Mesenchymal stem cell (in vitro differentiated cells and primary cell): ENCODE data around the gene SLC15A1.

Source experiments
- DNase-seq: peaks from one replicate; pipeline ENCODE4 v3.0.0-alpha.2; 2013
- H2AFZ ChIP-seq: one replicate; pipeline ENCODE4 v1.6.1; 2013; ENCODE audit warnings: low read depth, mild to moderate bottlenecking, control low read depth, inconsistent platforms, low read length, moderate library complexity
- H2AK5ac ChIP-seq: 2 replicates; pipeline ENCODE4 v1.6.1; 2013; ENCODE audit warnings: low read length, moderate library complexity, mild to moderate bottlenecking, inconsistent platforms; ENCODE audit not compliant: severe bottlenecking
- H2BK120ac ChIP-seq: one replicate; pipeline ENCODE4 v1.6.1; 2013; ENCODE audit warnings: low read depth, mild to moderate bottlenecking, inconsistent platforms, low read length, moderate library complexity
- H2BK12ac ChIP-seq, 2 experiments: one replicate each; pipeline ENCODE4 v1.6.1; 2013; ENCODE audit warnings: inconsistent platforms in 2 of 2, low read length in 2 of 2, mild to moderate bottlenecking in 2 of 2, moderate library complexity in 2 of 2, control low read depth in 1 of 2
- H2BK15ac ChIP-seq: one replicate; pipeline ENCODE4 v1.6.1; 2013; ENCODE audit warnings: mild to moderate bottlenecking, low read depth, inconsistent platforms; ENCODE audit not compliant: poor library complexity, severe bottlenecking
- H2BK5ac ChIP-seq: 2 replicates; pipeline ENCODE4 v1.6.1; 2013; ENCODE audit warnings: low read depth, mild to moderate bottlenecking, low read length, control low read depth, inconsistent platforms; ENCODE audit not compliant: poor library complexity, severe bottlenecking
- H3K14ac ChIP-seq, 2 experiments: one replicate each; pipeline ENCODE4 v1.6.1; 2013; ENCODE audit warnings: inconsistent platforms in 2 of 2, low read length in 2 of 2, control low read depth in 1 of 2, mild to moderate bottlenecking in 1 of 2, moderate library complexity in 1 of 2
- H3K18ac ChIP-seq, 2 experiments: one replicate each; pipeline ENCODE4 v1.6.1; 2013; ENCODE audit warnings: inconsistent platforms in 2 of 2, low read length in 2 of 2, control low read depth in 1 of 2, low read depth in 1 of 2, mild to moderate bottlenecking in 1 of 2
- H3K23ac ChIP-seq, 2 experiments: one replicate each; pipeline ENCODE4 v1.6.1; 2013; ENCODE audit warnings: inconsistent platforms in 2 of 2, low read length in 2 of 2, mild to moderate bottlenecking in 2 of 2, moderate library complexity in 2 of 2, control low read depth in 1 of 2
- H3K27ac ChIP-seq: 2 replicates; pipeline ENCODE4 v1.5.1; 2013; ENCODE audit warnings: mild to moderate bottlenecking, moderate library complexity, low read length, control low read depth, inconsistent platforms; ENCODE audit not compliant: poor library complexity, severe bottlenecking
- H3K27me3 ChIP-seq, 2 experiments: 2 replicates each; pipeline versions ENCODE4 v1.6.1 to v1.7.0; 2013; ENCODE audit warnings: low read length in 2 of 2, mild to moderate bottlenecking in 2 of 2, moderate library complexity in 2 of 2, control low read depth in 1 of 2, inconsistent platforms in 1 of 2; ENCODE audit not compliant: control insufficient read depth in 1 of 2, insufficient read depth in 1 of 2
- H3K36me3 ChIP-seq, 2 experiments: 2 replicates each; pipeline versions ENCODE4 v1.6.1 to v1.7.0; 2013; ENCODE audit warnings: low read length in 2 of 2, control low read depth in 1 of 2, inconsistent platforms in 1 of 2, low read depth in 1 of 2, mild to moderate bottlenecking in 1 of 2; ENCODE audit not compliant: insufficient read depth in 2 of 2, control insufficient read depth in 1 of 2
- H3K4ac ChIP-seq, 2 experiments: one replicate each; pipeline ENCODE4 v1.6.1; 2013; ENCODE audit warnings: inconsistent platforms in 2 of 2, low read length in 2 of 2, mild to moderate bottlenecking in 2 of 2, moderate library complexity in 2 of 2, control low read depth in 1 of 2, low read depth in 1 of 2
- H3K4me1 ChIP-seq: 2 replicates; pipeline ENCODE4 v1.6.1; 2013; ENCODE audit warnings: low read depth, low read length, control low read depth; ENCODE audit not compliant: control insufficient read depth, insufficient read depth
- H3K4me2 ChIP-seq: 2 replicates; pipeline ENCODE4 v1.6.1; 2013; ENCODE audit warnings: low read length, mild to moderate bottlenecking, inconsistent platforms; ENCODE audit not compliant: poor library complexity, severe bottlenecking
- H3K4me3 ChIP-seq, 2 experiments: 2 replicates each; pipeline versions ENCODE4 v1.5.1 to v1.7.0; 2013; ENCODE audit warnings: low read length in 2 of 2, mild to moderate bottlenecking in 2 of 2, control low read depth in 1 of 2, low read depth in 1 of 2; ENCODE audit not compliant: insufficient read depth in 1 of 2
- H3K79me1 ChIP-seq: replicated peaks from 2 replicates; pipeline ENCODE4 v1.6.1; 2013; ENCODE audit warnings: mild to moderate bottlenecking, control low read depth, low read length, inconsistent platforms; ENCODE audit not compliant: poor library complexity, severe bottlenecking
- H3K9ac ChIP-seq: 2 replicates; pipeline ENCODE4 v1.7.0; 2013; ENCODE audit warnings: mild to moderate bottlenecking, low read length, moderate library complexity
- H3K9me3 ChIP-seq: 2 replicates; pipeline ENCODE4 v1.7.0; 2013; ENCODE audit warnings: mild to moderate bottlenecking, low read length; ENCODE audit not compliant: control insufficient read depth
- H4K8ac ChIP-seq: one replicate; pipeline ENCODE4 v1.6.1; 2013; ENCODE audit warnings: inconsistent platforms, mild to moderate bottlenecking, low read length, moderate library complexity
- H4K91ac ChIP-seq: one replicate; pipeline ENCODE4 v1.6.1; 2013; ENCODE audit warnings: mild to moderate bottlenecking, low read length, inconsistent platforms
- WGBS: methylation state at CpG from one replicate; pipeline ENCODE4 v1.1.7; 2013; ENCODE audit warnings: mixed read lengths; 5-methylcytosine and 5-hydroxymethylcytosine counted together

The SLC15A1 gene

GRCh38 chr13:98653463-98653985 is 98.9 kb downstream of the SLC15A1 start:
- H3K27ac ChIP-seq = no peak overlapping the region
- no peak overlapping the region for H2AK5ac ChIP-seq
- H3K4ac ChIP-seq = no peak overlapping the region
- no peak overlapping the region for H2BK5ac ChIP-seq
- no peak overlapping the region for H3K9ac ChIP-seq
- H3K23ac ChIP-seq = no peak overlapping the region
- no peak overlapping the region for H3K14ac ChIP-seq
- no peak overlapping the region for H2BK15ac ChIP-seq
- no peaks in the 10 kb centered on the region for H3K9me3 ChIP-seq
- H3K36me3 ChIP-seq = no peaks in the 10 kb centered on the region
- H4K8ac ChIP-seq = no peak overlapping the region
- no peaks in the 10 kb centered on the region for H3K79me1 ChIP-seq
- peaks cover 0 to 4% of the 10 kb centered on the region in 2 experiments for H3K27me3 ChIP-seq
- DNase-seq = peak; percentile 77
- no peak overlapping the region for H2BK120ac ChIP-seq
- H3K4me1 ChIP-seq = peaks cover 1% of the 10 kb centered on the region
- no peak overlapping the region for H3K4me3 ChIP-seq
- WGBS = 36% methylated on average over 9 of the region's 9 CpGs
- H2BK12ac ChIP-seq = no peak overlapping the region
- H4K91ac ChIP-seq = no peak overlapping the region
- H3K4me2 ChIP-seq = no peak overlapping the region
- no peak overlapping the region for H3K18ac ChIP-seq
- H2AFZ ChIP-seq = no peak overlapping the region

GRCh38 chr13:98652721-98653462 is 99.6 kb downstream of the SLC15A1 start:
- Histone ChIP-seq H3K9ac (no peak overlapping the region), H3K14ac (no peak overlapping the region), H4K8ac (no peak overlapping the region), H2BK15ac (no peak overlapping the region), H3K27ac (no peak overlapping the region), H3K18ac (no peak overlapping the region), H2AFZ (no peak overlapping the region), H2BK120ac (no peak overlapping the region), H3K4ac (no peak overlapping the region), H4K91ac (no peak overlapping the region), H3K79me1 (no peaks in the 10 kb centered on the region), H3K27me3 (peaks cover 0 to 4% of the 10 kb centered on the region in 2 experiments), H3K4me2 (no peak overlapping the region), H2BK5ac (no peak overlapping the region), H3K23ac (no peak overlapping the region), H2AK5ac (no peak overlapping the region), H3K4me1 (peaks cover 1% of the 10 kb centered on the region), H3K9me3 (no peaks in the 10 kb centered on the region), H3K4me3 (no peak overlapping the region), H3K36me3 (no peaks in the 10 kb centered on the region), H2BK12ac (no peak overlapping the region)
- 40% methylated on average over 4 of the region's 4 CpGs for WGBS
- no peak for DNase-seq

- H3K18ac ChIP-seq = no peak overlapping the region
- peaks cover 0 to 4% of the 10 kb centered on the region in 2 experiments for H3K27me3 ChIP-seq
- no peak for DNase-seq
- H2BK15ac ChIP-seq = no peak overlapping the region
- WGBS = 48% methylated on average over 2 of the region's 2 CpGs
- H2BK5ac ChIP-seq = no peak overlapping the region
- no peak overlapping the region for H3K9ac ChIP-seq
- H4K91ac ChIP-seq = no peak overlapping the region
- no peak overlapping the region for H3K4ac ChIP-seq
- no peak overlapping the region for H3K23ac ChIP-seq
- H4K8ac ChIP-seq = no peak overlapping the region
- H2BK120ac ChIP-seq = no peak overlapping the region
- H3K4me2 ChIP-seq = no peak overlapping the region
- H2AK5ac ChIP-seq = no peak overlapping the region
- no peaks in the 10 kb centered on the region for H3K9me3 ChIP-seq
- H3K4me3 ChIP-seq = no peak overlapping the region
- no peak overlapping the region for H2AFZ ChIP-seq
- no peaks in the 10 kb centered on the region for H3K79me1 ChIP-seq
- no peak overlapping the region for H3K14ac ChIP-seq
- no peaks in the 10 kb centered on the region for H3K36me3 ChIP-seq
- no peak overlapping the region for H3K27ac ChIP-seq
- no peak overlapping the region for H2BK12ac ChIP-seq
- peaks cover 1% of the 10 kb centered on the region for H3K4me1 ChIP-seq
These were observed 100.2 kb downstream of the SLC15A1 start for GRCh38 chr13:98652276-98652675.

GRCh38 chr13:98651744-98652143 is 100.7 kb downstream of the SLC15A1 start:
- 83% methylated on average over 6 of the region's 6 CpGs for WGBS
- no peak overlapping the region for H4K8ac ChIP-seq
- DNase-seq = no peak

More at GRCh38 chr13:98651744-98652143, 100.7 kb downstream of the SLC15A1 start:
- Histone ChIP-seq H2BK12ac (no peak overlapping the region), H3K79me1 (no peaks in the 10 kb centered on the region), H3K18ac (no peak overlapping the region), H3K4me2 (no peak overlapping the region), H3K36me3 (no peaks in the 10 kb centered on the region), H4K91ac (no peak overlapping the region), H3K4ac (no peak overlapping the region), H3K23ac (no peak overlapping the region), H3K27ac (no peak overlapping the region), H3K27me3 (peaks cover 0 to 4% of the 10 kb centered on the region in 2 experiments), H3K9me3 (no peaks in the 10 kb centered on the region), H2BK120ac (no peak overlapping the region), H3K9ac (no peak overlapping the region), H3K14ac (no peak overlapping the region), H3K4me1 (peaks cover 1% of the 10 kb centered on the region), H2BK5ac (no peak overlapping the region), H3K4me3 (no peak overlapping the region), H2AFZ (no peak overlapping the region), H2AK5ac (no peak overlapping the region), H2BK15ac (no peak overlapping the region)
